SK-N-SH (cell line): Measurements from ENCODE around the gene GFOD2.

Experiments
- CTCF ChIP-seq: fragments of 200-600 bp; sonication (generic); IDR thresholded peaks from 2 replicates; pipeline ENCODE4 v1.6.1; 2017; ENCODE audit warnings: antibody characterized with exemption, mild to moderate bottlenecking, moderate library complexity
- SIN3A ChIP-seq: IDR thresholded peaks from 2 replicates; pipeline ENCODE4 v1.6.1; 2012; ENCODE audit warnings: low read depth, mild to moderate bottlenecking, low read length, moderate library complexity, borderline replicate concordance
- YY1 ChIP-seq: IDR thresholded peaks from 2 replicates; pipeline ENCODE4 v1.4.0; 2012; ENCODE audit warnings: low read depth, mild to moderate bottlenecking

DNA sequence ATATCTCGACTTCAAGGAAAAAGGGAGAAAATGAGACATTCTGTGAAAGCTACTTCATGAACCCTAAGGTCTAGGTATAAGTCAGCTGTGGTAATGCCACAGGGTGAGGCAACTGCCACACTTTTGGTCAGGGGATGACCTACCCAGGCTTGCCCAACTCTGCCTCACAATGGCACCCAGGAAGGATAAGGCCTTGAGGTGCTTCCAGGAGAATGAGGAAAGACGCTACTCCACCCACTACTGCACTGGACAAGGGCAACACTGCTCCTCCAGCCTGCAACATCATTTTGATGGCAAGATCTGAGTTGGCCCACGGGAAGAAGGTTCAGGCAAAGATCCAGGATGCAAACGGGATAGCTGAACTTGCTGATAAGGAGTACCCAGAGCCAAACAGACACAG lies 22.0 kb upstream of the GFOD2 start:
- TF ChIP-seq CTCF (no peak), SIN3A (no peak), YY1 (no peak)
